ENCODE results near the gene LCN12. TPM values are rescaled to one million over a fixed set of nuclear protein-coding genes. Genes with fewer than 3 reads are reported as not detected.

LCN12 gene
- total RNA-seq, 1 experiment from 2014 or later = not detected

- no peak overlapping the region for H3K27ac ChIP-seq (ENCODE audit: low read length)
These were observed 9.4 kb downstream of the LCN12 start for GRCh38 chr9:136961279-136962065.

GRCh38 chr9:136962163-136962562, 10.1 kb downstream of the LCN12 start:
- Histone ChIP-seq H3K9ac (ENCODE audit: low read length) (no peak overlapping the region), H3K4me1 (ENCODE audit: low read length) (no peaks in the 10 kb centered on the region), H3K4me3 (ENCODE audit: low read length) (no peak overlapping the region), H3K27me3 (ENCODE audit: low read length) (no peaks in the 10 kb centered on the region), H3K27ac (ENCODE audit: low read length) (no peak overlapping the region), H2AFZ (ENCODE audit: low read length) (no peak overlapping the region), H3K9me2 (replicated peaks; ENCODE audit: insufficient read depth, low read length) (no peaks in the 10 kb centered on the region), H3K36me3 (ENCODE audit: insufficient read depth, low read length) (no peaks in the 10 kb centered on the region), H3K79me2 (ENCODE audit: low read length) (no peaks in the 10 kb centered on the region), H3K9me3 (ENCODE audit: low read length) (no peaks in the 10 kb centered on the region), H3K4me2 (ENCODE audit: low read depth, low read length, poor library complexity, severe bottlenecking) (no peak overlapping the region), H4K20me1 (ENCODE audit: insufficient read depth, low read depth, low read length) (0 out of 2 replicates have a peak, but pooled peaks cover 3% of the 10 kb centered on the region)
- no peak for DNase-seq

More at GRCh38 chr9:136961279-136962065, 9.4 kb downstream of the LCN12 start:
- Histone ChIP-seq H2AFZ (ENCODE audit: low read length) (no peak overlapping the region), H3K9me3 (ENCODE audit: low read length) (no peaks in the 10 kb centered on the region), H4K20me1 (ENCODE audit: insufficient read depth, low read depth, low read length) (0 out of 2 replicates have a peak, but pooled peaks cover 3% of the 10 kb centered on the region), H3K4me1 (ENCODE audit: low read length) (no peaks in the 10 kb centered on the region), H3K4me2 (ENCODE audit: low read depth, low read length, poor library complexity, severe bottlenecking) (no peak overlapping the region), H3K27me3 (ENCODE audit: low read length) (no peaks in the 10 kb centered on the region), H3K79me2 (ENCODE audit: low read length) (no peaks in the 10 kb centered on the region), H3K9ac (ENCODE audit: low read length) (no peak overlapping the region), H3K9me2 (replicated peaks; ENCODE audit: insufficient read depth, low read length) (no peaks in the 10 kb centered on the region), H3K36me3 (ENCODE audit: insufficient read depth, low read length) (no peaks in the 10 kb centered on the region), H3K4me3 (ENCODE audit: low read length) (no peak overlapping the region)
- DNase-seq = no peak

GRCh38 chr9:136962701-136963248, 10.7 kb downstream of the LCN12 start:
- Histone ChIP-seq H3K4me2 (ENCODE audit: low read depth, low read length, poor library complexity, severe bottlenecking) (no peak overlapping the region), H3K27ac (ENCODE audit: low read length) (no peak overlapping the region), H3K9ac (ENCODE audit: low read length) (no peak overlapping the region), H3K9me2 (replicated peaks; ENCODE audit: insufficient read depth, low read length) (no peaks in the 10 kb centered on the region), H3K36me3 (ENCODE audit: insufficient read depth, low read length) (no peaks in the 10 kb centered on the region), H3K27me3 (ENCODE audit: low read length) (no peaks in the 10 kb centered on the region), H4K20me1 (ENCODE audit: insufficient read depth, low read depth, low read length) (0 out of 2 replicates have a peak, but pooled peaks cover 3% of the 10 kb centered on the region), H3K4me3 (ENCODE audit: low read length) (no peak overlapping the region), H2AFZ (ENCODE audit: low read length) (no peak overlapping the region), H3K79me2 (ENCODE audit: low read length) (no peaks in the 10 kb centered on the region), H3K9me3 (ENCODE audit: low read length) (no peaks in the 10 kb centered on the region), H3K4me1 (ENCODE audit: low read length) (no peaks in the 10 kb centered on the region)
- no peak for DNase-seq

GRCh38 chr9:136963341-136963740, 11.3 kb downstream of the LCN12 start:
- Histone ChIP-seq H3K4me2 (ENCODE audit: low read depth, low read length, poor library complexity, severe bottlenecking) (no peak overlapping the region), H3K36me3 (ENCODE audit: insufficient read depth, low read length) (no peaks in the 10 kb centered on the region)
- no peak for DNase-seq

GRCh38 chr9:136963751-136964150, 11.7 kb downstream of the LCN12 start:
- Histone ChIP-seq H3K27ac (ENCODE audit: low read length) (no peak overlapping the region), H3K9ac (ENCODE audit: low read length) (no peak overlapping the region), H2AFZ (ENCODE audit: low read length) (no peak overlapping the region), H3K27me3 (ENCODE audit: low read length) (no peaks in the 10 kb centered on the region), H3K9me2 (replicated peaks; ENCODE audit: insufficient read depth, low read length) (no peaks in the 10 kb centered on the region), H3K9me3 (ENCODE audit: low read length) (no peaks in the 10 kb centered on the region), H3K4me1 (ENCODE audit: low read length) (no peaks in the 10 kb centered on the region), H3K4me2 (ENCODE audit: low read depth, low read length, poor library complexity, severe bottlenecking) (no peak overlapping the region), H4K20me1 (ENCODE audit: insufficient read depth, low read depth, low read length) (0 out of 2 replicates have a peak, but pooled peaks cover 3% of the 10 kb centered on the region), H3K4me3 (ENCODE audit: low read length) (no peak overlapping the region), H3K36me3 (ENCODE audit: insufficient read depth, low read length) (no peaks in the 10 kb centered on the region), H3K79me2 (ENCODE audit: low read length) (no peaks in the 10 kb centered on the region)
- DNase-seq = no peak

More at GRCh38 chr9:136963341-136963740, 11.3 kb downstream of the LCN12 start:
- Histone ChIP-seq H3K4me1 (ENCODE audit: low read length) (no peaks in the 10 kb centered on the region), H3K9me2 (replicated peaks; ENCODE audit: insufficient read depth, low read length) (no peaks in the 10 kb centered on the region), H3K4me3 (ENCODE audit: low read length) (no peak overlapping the region), H3K9ac (ENCODE audit: low read length) (no peak overlapping the region), H2AFZ (ENCODE audit: low read length) (no peak overlapping the region), H3K27me3 (ENCODE audit: low read length) (no peaks in the 10 kb centered on the region), H3K79me2 (ENCODE audit: low read length) (no peaks in the 10 kb centered on the region), H3K27ac (ENCODE audit: low read length) (no peak overlapping the region), H4K20me1 (ENCODE audit: insufficient read depth, low read depth, low read length) (0 out of 2 replicates have a peak, but pooled peaks cover 3% of the 10 kb centered on the region), H3K9me3 (ENCODE audit: low read length) (no peaks in the 10 kb centered on the region)

GRCh38 chr9:136964171-136964689, 12.2 kb downstream of the LCN12 start:
- Histone ChIP-seq H3K36me3 (ENCODE audit: insufficient read depth, low read length) (no peaks in the 10 kb centered on the region), H3K9me3 (ENCODE audit: low read length) (no peaks in the 10 kb centered on the region), H4K20me1 (ENCODE audit: insufficient read depth, low read depth, low read length) (0 out of 2 replicates have a peak, but pooled peaks cover 3% of the 10 kb centered on the region), H3K4me2 (ENCODE audit: low read depth, low read length, poor library complexity, severe bottlenecking) (no peak overlapping the region), H3K9ac (ENCODE audit: low read length) (no peak overlapping the region), H3K27me3 (ENCODE audit: low read length) (no peaks in the 10 kb centered on the region), H3K27ac (ENCODE audit: low read length) (no peak overlapping the region), H3K9me2 (replicated peaks; ENCODE audit: insufficient read depth, low read length) (no peaks in the 10 kb centered on the region), H3K79me2 (ENCODE audit: low read length) (no peaks in the 10 kb centered on the region), H2AFZ (ENCODE audit: low read length) (no peak overlapping the region), H3K4me3 (ENCODE audit: low read length) (no peak overlapping the region), H3K4me1 (ENCODE audit: low read length) (no peaks in the 10 kb centered on the region)
- no peak for DNase-seq

GRCh38 chr9:136964833-136965422, 12.9 kb downstream of the LCN12 start:
- DNase-seq = no peak
- H3K4me3 ChIP-seq (ENCODE audit: low read length) = no peak overlapping the region
- no peak overlapping the region for H3K9ac ChIP-seq (ENCODE audit: low read length)
- H3K27me3 ChIP-seq (ENCODE audit: low read length) = no peaks in the 10 kb centered on the region
- no peaks in the 10 kb centered on the region for H3K9me3 ChIP-seq (ENCODE audit: low read length)
- H2AFZ ChIP-seq (ENCODE audit: low read length) = no peak overlapping the region
- no peak overlapping the region for H3K27ac ChIP-seq (ENCODE audit: low read length)
- H3K4me2 ChIP-seq (ENCODE audit: low read depth, low read length, poor library complexity, severe bottlenecking) = no peak overlapping the region
- 0 out of 2 replicates have a peak, but pooled peaks cover 3% of the 10 kb centered on the region for H4K20me1 ChIP-seq (ENCODE audit: insufficient read depth, low read depth, low read length)
- no peaks in the 10 kb centered on the region for H3K36me3 ChIP-seq (ENCODE audit: insufficient read depth, low read length)
- no peaks in the 10 kb centered on the region for H3K79me2 ChIP-seq (ENCODE audit: low read length)
- H3K4me1 ChIP-seq (ENCODE audit: low read length) = no peaks in the 10 kb centered on the region
- H3K9me2 ChIP-seq (replicated peaks; ENCODE audit: insufficient read depth, low read length) = no peaks in the 10 kb centered on the region

All from Karpas-422 (cell line).